ENCODE measurements around the gene COPZ2.

The COPZ2 gene

GRCh38 chr17:48013876-48014594 is 23.6 kb downstream of the COPZ2 start:
- Histone ChIP-seq H3K4me3 (ENCODE audit: low read depth, low read length, poor library complexity, severe bottlenecking) (no peak overlapping the region), H3F3A (ENCODE audit: insufficient read depth, low read length) (no peaks in the 10 kb centered on the region), H3K79me2 (ENCODE audit: insufficient read depth, low read length) (no peaks in the 10 kb centered on the region), H4K20me1 (ENCODE audit: insufficient read depth, low read length) (no peaks in the 10 kb centered on the region), H2AFZ (ENCODE audit: low read length) (no peak overlapping the region), H3K9me3 (ENCODE audit: low read length) (no peaks in the 10 kb centered on the region), H3K9ac (ENCODE audit: low read length) (no peak overlapping the region), H3K4me1 (ENCODE audit: insufficient read depth, low read length, severe bottlenecking) (peaks cover 13% of the 10 kb centered on the region), H3K27me3 (ENCODE audit: insufficient read depth, low read length) (peaks cover 3% of the 10 kb centered on the region; the same call in 1 of the 2 replicates), H3K4me2 (ENCODE audit: low read length) (no peak overlapping the region), H3K9me2 (ENCODE audit: low read depth, low read length) (no peaks in the 10 kb centered on the region), H3K27ac (ENCODE audit: low read depth, low read length, poor library complexity, severe bottlenecking) (no peak overlapping the region), H3K36me3 (ENCODE audit: insufficient read depth, low read length) (no peaks in the 10 kb centered on the region)
- TF ChIP-seq CTCF (IDR thresholded peaks at IDR 0.05; ENCODE audit: low read length): no peak
- no peak for TF ChIP-seq EZH2 (IDR thresholded peaks at IDR 0.05; ENCODE audit: borderline replicate concordance, low read length)

GRCh38 chr17:48012654-48013053 is 24.9 kb downstream of the COPZ2 start:
- H3K4me1 ChIP-seq (ENCODE audit: insufficient read depth, low read length, severe bottlenecking): peaks cover 13% of the 10 kb centered on the region
- no peak overlapping the region; the same call in 1 of the 2 replicates for H3K4me2 ChIP-seq (ENCODE audit: low read length)
- no peak for TF ChIP-seq CTCF (IDR thresholded peaks at IDR 0.05; ENCODE audit: low read length)
- no peaks in the 10 kb centered on the region for H3F3A ChIP-seq (ENCODE audit: insufficient read depth, low read length)
- no peak overlapping the region for H2AFZ ChIP-seq (ENCODE audit: low read length)
- no peaks in the 10 kb centered on the region for H3K79me2 ChIP-seq (ENCODE audit: insufficient read depth, low read length)
- H3K9ac ChIP-seq (ENCODE audit: low read length): no peak overlapping the region
- no peaks in the 10 kb centered on the region for H3K9me2 ChIP-seq (ENCODE audit: low read depth, low read length)
- peaks cover 3% of the 10 kb centered on the region; the same call in 1 of the 2 replicates for H3K27me3 ChIP-seq (ENCODE audit: insufficient read depth, low read length)
- no peak overlapping the region for H3K4me3 ChIP-seq (ENCODE audit: low read depth, low read length, poor library complexity, severe bottlenecking)
- no peaks in the 10 kb centered on the region for H3K9me3 ChIP-seq (ENCODE audit: low read length)
- H3K36me3 ChIP-seq (ENCODE audit: insufficient read depth, low read length): no peaks in the 10 kb centered on the region
- H3K27ac ChIP-seq (ENCODE audit: low read depth, low read length, poor library complexity, severe bottlenecking): no peak overlapping the region
- no peaks in the 10 kb centered on the region for H4K20me1 ChIP-seq (ENCODE audit: insufficient read depth, low read length)

- Histone ChIP-seq H3K9ac (ENCODE audit: low read length) (peak overlapping the region; percentile 55), H3K4me1 (ENCODE audit: insufficient read depth, low read length, severe bottlenecking) (peaks cover 13% of the 10 kb centered on the region), H3K27me3 (ENCODE audit: insufficient read depth, low read length) (peaks cover 3% of the 10 kb centered on the region; the same call in 1 of the 2 replicates), H3K36me3 (ENCODE audit: insufficient read depth, low read length) (no peaks in the 10 kb centered on the region), H2AFZ (ENCODE audit: low read length) (no peak overlapping the region), H3K27ac (ENCODE audit: low read depth, low read length, poor library complexity, severe bottlenecking) (no peak overlapping the region), H4K20me1 (ENCODE audit: insufficient read depth, low read length) (no peaks in the 10 kb centered on the region), H3K4me3 (ENCODE audit: low read depth, low read length, poor library complexity, severe bottlenecking) (peak overlapping the region; percentile 60), H3K9me3 (ENCODE audit: low read length) (no peaks in the 10 kb centered on the region), H3F3A (ENCODE audit: insufficient read depth, low read length) (no peaks in the 10 kb centered on the region), H3K4me2 (ENCODE audit: low read length) (peak overlapping the region; percentile 81), H3K9me2 (ENCODE audit: low read depth, low read length) (no peaks in the 10 kb centered on the region), H3K79me2 (ENCODE audit: insufficient read depth, low read length) (no peaks in the 10 kb centered on the region)
- TF ChIP-seq CTCF (IDR thresholded peaks at IDR 0.05; ENCODE audit: low read length): no peak
- TF ChIP-seq EZH2 (IDR thresholded peaks at IDR 0.05; ENCODE audit: borderline replicate concordance, low read length): no peak
Observed at GRCh38 chr17:48012151-48012520, 25.5 kb downstream of the COPZ2 start.

Measured in OCI-LY1 (cell line).